ENCODE results near the gene ELK1. TPM values are rescaled to one million over a fixed set of nuclear protein-coding genes. Genes with fewer than 3 reads are reported as not detected.
"Not testable (repeated sequence)": the region's sequence is repeated elsewhere in the genome, so short reads cannot be mapped to it uniquely, and the experiment has no call there.

The ELK1 gene
- total RNA-seq, 1 experiment from 2014 or later = 51.0 TPM

DNA sequence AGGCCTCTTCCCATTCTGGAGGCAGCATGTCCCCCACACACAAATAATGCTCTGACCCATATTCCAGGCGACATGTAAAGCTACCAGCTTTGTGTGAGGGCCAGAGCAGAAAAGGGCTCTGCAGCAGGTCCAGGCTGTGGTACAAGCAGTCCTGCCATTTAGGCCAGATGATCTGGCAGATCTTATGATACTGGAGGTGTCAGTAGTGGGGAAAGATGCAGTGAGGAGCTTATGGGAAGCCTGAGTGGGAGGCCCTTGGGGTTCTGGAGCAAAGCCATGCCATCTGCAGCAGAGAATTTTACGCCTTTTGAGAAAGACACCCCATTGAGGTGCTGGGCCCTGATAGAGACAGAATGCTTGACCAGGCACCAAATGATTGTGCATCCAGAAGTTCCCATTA, 38.4 kb downstream of the ELK1 start:
- DNase-seq (ENCODE audit: low read depth) = no peak

DNA sequence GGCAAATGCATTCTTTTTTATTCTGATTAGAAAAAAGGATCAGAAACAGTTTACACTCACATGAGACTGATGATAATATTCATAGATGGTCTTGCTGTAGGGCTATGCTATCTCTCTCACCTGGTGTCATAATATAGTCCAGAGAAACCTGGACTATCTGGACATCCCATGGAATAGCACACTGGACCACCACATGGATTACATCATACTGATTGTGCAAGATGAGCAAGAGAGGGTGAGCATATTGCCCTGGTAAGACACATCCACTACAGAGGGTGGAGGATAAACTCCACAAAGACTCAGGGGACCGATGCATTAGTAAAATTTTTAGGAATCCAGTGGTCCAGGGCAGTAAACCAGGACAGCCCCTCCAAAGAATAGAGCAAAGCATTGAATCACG, 38.9 kb downstream of the ELK1 start:
- no peak for DNase-seq (ENCODE audit: low read depth)

DNA sequence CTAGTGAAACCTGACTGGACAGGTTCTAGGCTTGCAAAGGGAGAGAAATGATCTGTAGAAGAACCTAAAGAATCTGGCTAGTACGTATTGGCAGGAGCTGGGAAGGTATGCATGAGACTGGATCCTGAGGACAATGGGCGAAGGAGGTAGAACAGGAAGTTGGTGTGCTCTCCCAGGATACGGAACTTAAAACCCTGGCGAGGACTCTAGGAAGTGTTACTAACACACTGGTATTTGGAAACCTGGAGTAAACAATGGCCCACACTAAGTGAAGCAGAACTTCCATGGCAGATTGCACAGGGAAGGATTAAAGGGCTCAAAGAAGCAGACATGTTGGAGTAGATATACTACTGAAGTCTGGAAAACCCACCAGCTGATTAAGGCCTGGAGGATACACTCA, 39.9 kb downstream of the ELK1 start:
- no peak for DNase-seq (ENCODE audit: low read depth)

DNA sequence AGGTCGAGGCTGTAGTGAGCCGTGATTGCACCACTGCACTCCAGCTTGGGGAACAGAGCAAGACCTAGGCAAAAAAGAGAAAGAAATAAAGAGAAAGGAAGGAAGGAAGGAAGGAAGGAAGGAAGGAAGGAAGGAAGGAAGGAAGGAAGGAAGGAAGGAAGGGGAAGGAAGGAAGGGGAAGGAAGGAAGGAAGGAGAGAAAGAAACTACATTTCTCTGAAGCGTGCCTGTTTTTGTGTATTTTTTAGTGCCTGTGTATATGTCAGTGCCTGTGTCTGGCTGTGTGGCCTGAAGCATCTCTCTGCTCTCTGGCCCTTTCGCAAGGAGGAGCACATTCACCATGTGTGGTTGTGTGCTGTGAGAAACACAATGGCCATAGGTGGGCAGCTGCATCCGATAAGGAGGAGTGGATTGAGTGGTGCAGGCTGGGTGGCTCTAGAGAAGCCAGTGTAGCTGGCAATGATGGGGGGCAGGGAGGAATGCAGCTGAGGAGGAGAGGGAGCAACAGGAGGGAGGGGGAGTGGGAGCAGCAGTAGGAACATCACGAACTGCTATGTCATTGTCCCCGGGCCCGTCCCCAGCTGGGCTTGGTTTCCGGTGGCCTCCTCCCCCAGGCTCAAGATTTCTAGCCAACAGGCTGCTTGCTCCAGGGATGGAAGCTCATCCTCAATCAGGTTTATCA, 42.1 kb downstream of the ELK1 start:
- no peak for DNase-seq (ENCODE audit: low read depth)

DNA sequence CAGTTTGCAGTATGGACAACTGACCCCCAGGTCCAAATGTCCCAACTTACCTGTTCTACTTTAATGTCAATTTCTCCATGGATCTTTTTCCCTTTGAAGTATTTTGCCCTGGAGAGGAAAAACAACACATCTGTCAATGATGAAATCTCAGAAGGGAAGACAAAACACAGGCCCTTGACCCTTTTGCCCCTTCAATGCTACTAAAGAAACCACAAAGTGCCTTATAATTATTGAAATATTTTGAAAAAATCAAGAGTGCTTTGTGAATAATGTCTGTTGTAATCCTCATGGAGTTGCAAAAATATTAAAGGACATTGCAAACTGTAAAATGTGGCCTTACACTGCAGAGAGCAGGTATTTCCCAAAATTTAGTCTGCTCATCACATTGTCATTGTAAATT, 43.3 kb downstream of the ELK1 start:
- no peak for DNase-seq (ENCODE audit: low read depth)

DNA sequence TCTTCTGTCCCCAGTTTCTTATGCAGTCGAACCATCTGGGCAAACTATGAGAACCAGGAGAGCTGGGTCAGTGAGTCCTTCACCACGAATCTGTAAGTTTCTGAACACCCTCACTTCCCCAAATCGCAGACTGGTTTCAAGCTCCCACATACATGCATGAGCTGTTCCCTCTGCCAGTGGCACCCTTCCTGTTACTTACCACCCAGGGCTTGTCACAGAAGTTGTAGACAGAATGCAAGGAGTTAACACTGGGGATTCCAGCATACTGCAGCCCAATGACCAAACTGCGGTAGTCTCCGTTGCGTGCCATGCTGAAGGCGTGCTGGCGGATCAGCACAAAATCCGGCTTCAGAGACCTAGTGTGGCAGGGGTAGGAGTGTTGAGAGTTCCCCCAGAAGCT, 45.3 kb downstream of the ELK1 start:
- no peak for DNase-seq (ENCODE audit: low read depth)

DNA sequence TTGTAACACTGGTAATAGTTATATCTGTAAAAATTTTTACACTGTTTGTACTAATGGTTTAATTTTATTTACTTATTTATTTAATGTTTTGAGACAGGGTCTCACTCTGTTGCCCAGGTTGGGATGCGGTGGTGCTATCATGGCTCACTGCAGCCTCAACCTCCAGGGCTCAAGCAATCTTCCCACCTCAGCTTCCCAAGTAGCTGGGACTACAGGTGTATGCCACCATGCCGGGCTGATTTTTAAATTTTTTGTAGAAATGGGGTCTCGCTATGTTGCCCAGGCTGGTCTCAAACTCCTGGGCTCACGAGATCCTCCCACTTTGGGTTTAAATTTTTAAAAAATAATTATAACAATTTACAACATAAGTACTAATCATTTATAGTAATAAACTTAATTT, 47.2 kb downstream of the ELK1 start:
- DNase-seq (ENCODE audit: low read depth) = not testable (repeated sequence)

DNA sequence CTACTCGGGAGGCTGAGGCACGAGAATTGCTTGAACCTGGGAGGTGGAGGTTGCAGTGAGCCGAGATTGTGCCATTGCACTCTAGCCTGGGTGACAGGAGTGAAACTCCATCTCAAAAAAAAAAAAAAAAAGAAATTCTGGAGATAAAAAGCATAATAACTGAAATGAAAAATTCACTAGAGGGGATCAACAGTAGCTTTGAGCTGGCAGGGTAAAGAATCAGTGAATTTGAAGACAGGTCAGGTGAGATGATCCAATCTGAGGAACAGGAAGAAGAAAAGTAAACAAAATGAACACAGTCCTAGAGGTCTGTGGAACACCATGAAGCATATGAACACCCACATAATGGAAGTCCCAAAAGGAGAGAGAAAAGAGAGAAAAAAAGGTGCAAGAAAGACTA, 53.1 kb downstream of the ELK1 start:
- no peak for DNase-seq (ENCODE audit: low read depth)

DNA sequence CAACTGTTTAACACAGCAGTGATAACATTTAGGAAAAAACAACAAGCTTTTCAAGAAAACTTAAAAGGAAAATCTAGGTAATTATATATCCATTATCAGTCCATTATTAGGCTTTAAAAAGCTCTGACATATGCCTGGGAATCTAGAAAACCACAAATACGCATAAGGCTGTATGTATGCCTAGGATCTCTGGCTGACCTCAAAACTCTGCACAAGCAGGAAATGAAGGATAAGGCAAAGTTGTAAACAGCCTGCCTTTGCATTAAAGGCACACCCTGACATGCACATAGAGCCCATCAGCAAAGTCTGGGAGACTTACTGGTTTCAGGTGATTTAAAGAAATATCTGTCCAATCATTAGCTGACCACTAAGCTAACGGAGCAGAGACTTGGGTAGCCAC, 54.1 kb downstream of the ELK1 start:
- no peak for DNase-seq (ENCODE audit: low read depth)

DNA sequence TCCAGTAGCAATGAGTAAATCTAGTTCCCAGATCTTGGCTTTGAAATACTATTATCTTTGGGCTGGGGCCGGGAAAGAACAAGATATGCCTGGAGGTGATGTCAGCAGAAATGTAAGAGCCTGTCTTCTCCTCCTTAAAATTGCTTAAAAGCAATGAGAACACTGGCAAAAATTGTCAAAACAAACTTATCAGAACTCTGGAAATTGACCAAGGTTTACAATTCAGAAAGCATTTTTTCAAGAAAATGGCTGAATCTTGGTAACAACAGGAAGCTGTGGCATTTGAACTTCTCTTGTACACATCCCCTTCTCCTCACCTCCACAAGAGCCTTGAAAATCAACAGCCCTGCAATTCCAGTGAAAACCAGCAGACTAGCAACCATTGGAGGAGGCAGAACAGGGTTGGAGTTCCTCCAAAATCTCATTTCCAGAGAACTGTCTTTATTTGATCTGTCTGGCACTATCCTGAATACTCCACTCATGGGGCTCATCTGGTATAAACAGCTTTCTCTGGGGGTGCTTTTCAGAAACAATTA, 54.6 kb downstream of the ELK1 start:
- DNase-seq (ENCODE audit: low read depth) = no peak

DNA sequence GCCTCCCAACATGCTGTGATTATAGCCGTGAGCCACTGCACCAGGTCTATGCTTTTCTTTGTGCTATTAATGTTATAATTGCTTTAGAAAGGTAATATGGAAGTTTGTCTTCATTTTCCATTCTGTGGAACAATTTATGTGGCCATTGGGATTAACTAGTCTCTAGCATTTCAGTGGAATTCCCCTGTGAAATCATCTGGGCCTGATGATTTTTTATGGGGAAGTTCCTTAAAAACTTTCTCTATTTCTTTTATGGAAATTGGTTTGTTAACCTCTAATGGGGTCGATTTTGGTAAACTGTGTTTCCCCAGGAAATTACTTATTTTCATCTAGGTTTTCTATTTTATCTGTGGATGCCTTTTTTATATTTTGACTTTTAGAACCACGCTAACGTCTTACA, 56.8 kb downstream of the ELK1 start:
- DNase-seq (ENCODE audit: low read depth) = no peak

DNA sequence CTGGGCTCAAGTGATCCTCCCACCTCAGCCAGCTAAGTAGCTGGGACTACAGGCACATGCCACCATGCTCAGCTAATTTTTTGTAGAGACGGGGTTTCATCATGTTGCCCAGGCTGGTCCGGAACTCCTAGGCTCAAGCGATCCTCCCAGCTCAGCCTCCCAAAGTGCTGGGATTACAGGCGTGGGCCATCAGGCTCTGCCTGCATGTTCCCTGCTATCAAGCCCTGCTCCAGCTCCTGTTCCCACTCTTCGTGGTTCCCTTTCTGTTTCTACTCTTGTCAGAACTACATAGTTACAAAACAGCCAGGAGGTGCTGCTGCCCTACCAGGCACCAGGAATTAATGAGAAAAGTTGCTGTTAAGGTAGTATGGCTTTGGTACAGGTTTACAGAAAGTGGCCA, 59.4 kb downstream of the ELK1 start:
- no peak for DNase-seq (ENCODE audit: low read depth)

DNA sequence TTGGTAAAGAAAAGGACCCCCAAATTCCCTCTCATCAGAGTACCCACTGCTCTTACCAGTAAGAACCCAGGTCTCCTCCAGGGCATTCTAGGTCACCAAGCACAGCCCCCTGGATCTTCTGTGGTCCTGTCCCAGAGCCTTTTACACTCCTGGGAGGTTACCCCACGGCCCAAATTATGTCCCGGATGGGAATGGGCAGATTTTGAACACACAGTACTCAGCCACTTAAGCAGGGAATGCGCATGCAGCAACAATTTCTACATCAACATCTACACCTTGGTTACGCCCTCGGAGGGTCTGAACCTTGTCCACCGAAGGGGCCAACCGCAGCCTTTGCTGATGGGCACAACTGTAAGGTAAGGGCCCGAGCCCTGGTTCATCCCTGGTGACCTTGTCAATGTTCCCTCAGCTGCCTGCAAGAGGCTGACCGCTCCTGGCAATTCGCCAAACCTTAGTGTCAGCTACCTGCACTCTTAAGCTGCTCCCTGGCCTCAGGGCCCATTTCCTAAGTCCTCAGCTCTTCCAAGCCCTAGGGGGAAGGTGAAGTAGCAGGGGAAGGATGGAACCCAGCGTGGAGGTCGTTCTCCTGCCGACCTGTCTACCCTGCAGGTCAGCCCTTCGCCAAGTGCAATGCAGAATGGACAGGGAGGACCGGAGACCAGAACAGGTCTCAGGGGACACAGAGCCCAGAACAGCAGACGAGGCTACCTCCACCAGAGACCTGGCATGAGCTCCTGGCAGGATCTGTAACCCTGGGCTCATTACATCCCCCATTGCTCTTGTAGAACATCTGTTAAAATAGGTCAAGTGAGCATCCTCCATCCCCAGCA, 62.2 kb downstream of the ELK1 start:
- DNase-seq (ENCODE audit: low read depth) = no peak

DNA sequence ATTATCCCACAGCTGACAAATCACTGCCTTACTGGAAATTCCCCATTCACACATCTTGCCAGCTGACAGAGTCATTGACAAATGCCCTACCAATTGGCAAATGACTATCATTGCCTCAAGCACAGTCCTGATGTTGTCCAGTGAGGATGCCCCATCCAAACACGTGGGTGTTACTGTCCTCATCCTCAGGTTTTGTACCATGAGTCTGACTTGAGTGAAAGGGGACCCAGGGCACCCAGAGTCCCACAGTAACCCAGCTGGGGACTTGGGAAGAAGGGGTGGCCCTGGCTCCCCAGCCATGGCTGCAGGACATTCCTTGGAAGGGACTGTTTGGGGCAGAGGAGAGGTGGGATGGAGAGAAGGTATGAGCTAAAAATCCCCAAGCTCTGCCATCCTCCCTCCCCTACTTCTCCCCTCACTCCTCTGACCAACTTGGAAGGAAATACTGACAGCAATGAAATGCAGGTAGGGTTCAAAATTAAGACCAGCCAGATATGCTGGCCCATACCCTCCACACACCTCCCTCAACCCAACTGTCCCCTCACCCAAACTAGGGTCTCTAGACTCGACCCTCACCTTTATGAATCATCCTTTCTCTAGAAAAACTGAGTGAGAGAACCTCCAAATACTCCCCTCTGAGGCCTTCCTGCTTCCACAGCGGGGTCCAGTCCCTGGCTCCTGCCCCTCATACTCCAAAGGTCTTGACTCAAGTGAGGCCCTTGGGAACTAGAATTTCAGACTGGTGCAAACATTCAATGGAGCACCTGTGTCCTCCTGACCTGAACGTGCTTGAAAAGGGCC, 63.1 kb downstream of the ELK1 start:
- no peak for DNase-seq (ENCODE audit: low read depth)

DNA sequence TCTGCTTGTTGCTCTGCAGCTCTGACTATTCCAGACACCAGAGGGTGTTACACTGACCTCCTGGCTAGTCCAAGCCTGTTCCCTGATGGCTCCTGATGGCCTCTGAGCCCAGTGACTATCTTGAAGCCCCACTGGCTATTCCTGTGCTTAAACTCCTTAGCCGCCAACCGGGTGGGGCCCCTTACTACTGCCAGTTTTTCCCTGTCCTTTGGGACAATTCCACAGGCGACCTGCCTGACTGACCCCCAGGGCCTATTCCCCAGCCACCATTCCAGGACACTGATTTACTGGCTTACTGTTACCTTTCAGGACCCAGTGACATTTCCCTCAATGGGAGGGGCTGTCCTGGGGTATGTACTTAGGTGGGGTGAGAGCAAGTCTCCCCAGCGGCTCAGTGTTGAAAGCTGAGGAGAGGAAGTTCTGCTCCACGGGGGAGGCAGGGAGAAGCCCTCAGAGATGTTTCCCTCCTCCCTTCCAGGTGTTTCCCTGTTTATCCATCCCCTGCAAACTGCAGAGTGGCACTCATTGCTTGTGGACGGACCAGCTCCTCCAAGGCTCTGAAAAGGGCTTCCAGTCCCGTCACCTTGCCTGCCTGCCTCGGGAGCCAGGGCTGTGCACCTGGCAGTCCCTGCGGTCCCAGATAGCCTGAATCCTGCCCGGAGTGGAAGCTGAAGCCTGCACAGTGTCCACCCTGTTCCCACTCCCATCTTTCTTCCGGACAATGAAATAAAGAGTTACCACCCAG, 64.1 kb downstream of the ELK1 start:
- no peak for DNase-seq (ENCODE audit: low read depth)

Other genes starting within 250 kb of the ELK1 start
- 8.2 and 11.7 TPM in 2 replicates for gene ZNF41, start 167.3 kb downstream of the ELK1 start, total RNA-seq (2014; rRNA removed; shearing (Covaris generic))
- 46.5 and 47.7 TPM in 2 replicates for gene ARAF, start 89.4 kb downstream of the ELK1 start, total RNA-seq (2014; rRNA removed; shearing (Covaris generic))
- gene TIMP1, start 68.1 kb downstream of the ELK1 start, total RNA-seq (2014; rRNA removed; shearing (Covaris generic)) = 313 and 355 TPM in 2 replicates
- 0.07 and 1.4 TPM in 2 replicates for gene SYN1, start 30.7 kb downstream of the ELK1 start, total RNA-seq (2014; rRNA removed; shearing (Covaris generic))
- gene CFP, start 20.6 kb downstream of the ELK1 start, total RNA-seq (2014; rRNA removed; shearing (Covaris generic)) = not detected in 2 replicates
- 178 and 233 TPM in 2 replicates for gene UXT, start 8.6 kb upstream of the ELK1 start, total RNA-seq (2014; rRNA removed; shearing (Covaris generic))
- gene ZNF81, start 186.3 kb upstream of the ELK1 start, total RNA-seq (2014; rRNA removed; shearing (Covaris generic)) = 3.7 and 5.6 TPM in 2 replicates